ENCODE data around the gene TINAGL1. TPM values are rescaled to one million over a fixed set of nuclear protein-coding genes. Genes with fewer than 3 reads are reported as not detected.

TINAGL1 gene
- total RNA-seq, 1 experiment from 2014 or later = 2.5 TPM

- Histone ChIP-seq H2BK12ac (ENCODE audit: insufficient read length, low read depth, low read length) (no peak overlapping the region), H4K91ac (ENCODE audit: insufficient read length, low read depth, low read length) (no peak overlapping the region), H2BK20ac (ENCODE audit: low read depth, low read length, poor library complexity, severe bottlenecking) (no peak overlapping the region), H2AK5ac (ENCODE audit: insufficient read length, low read length) (no peak overlapping the region), H2BK15ac (ENCODE audit: low read depth, low read length) (no peak overlapping the region), H3K27ac (ENCODE audit: insufficient read length, low read depth, low read length) (no peak overlapping the region), H3K9ac (ENCODE audit: extremely low read depth, insufficient read length, low read length) (no peak overlapping the region), H3K79me2 (ENCODE audit: insufficient read depth, low read length) (no peaks in the 10 kb centered on the region), H3T11ph (ENCODE audit: low read length) (no peak overlapping the region), H3K79me1 (ENCODE audit: insufficient read depth, low read depth, low read length, poor library complexity, severe bottlenecking) (no peaks in the 10 kb centered on the region), H3K4ac (ENCODE audit: low read depth, low read length) (no peak overlapping the region), H4K8ac (replicated peaks; ENCODE audit: insufficient read length, low read depth, low read length) (no peak overlapping the region), H2AFZ (ENCODE audit: low read length) (no peak overlapping the region), H3K4me1 (ENCODE audit: insufficient read depth, low read length) (no peaks in the 10 kb centered on the region), H3K23me2 (ENCODE audit: insufficient read length, low read depth, low read length, poor library complexity, severe bottlenecking) (peaks cover 5% of the 10 kb centered on the region), H3K27me3 (ENCODE audit: insufficient read depth, low read length) (peaks cover 11% of the 10 kb centered on the region; the same call in 1 of the 2 replicates), H3K56ac (ENCODE audit: insufficient read length, low read depth, low read length) (no peak overlapping the region), H4K20me1 (ENCODE audit: control insufficient read depth, insufficient read depth, insufficient read length) (peaks cover 2% of the 10 kb centered on the region), H3K4me2 (ENCODE audit: insufficient read depth, insufficient read length, low read length) (no peak overlapping the region), H2BK120ac (ENCODE audit: low read depth, low read length, poor library complexity, severe bottlenecking) (no peak overlapping the region), H3K14ac (ENCODE audit: insufficient read depth, low read length) (no peak overlapping the region), H4K5ac (ENCODE audit: insufficient read length, low read depth, low read length) (no peak overlapping the region), H2BK5ac (ENCODE audit: insufficient read length, low read length) (no peak overlapping the region), H3K18ac (ENCODE audit: insufficient read length, low read depth, low read length) (no peak overlapping the region), H3K23ac (ENCODE audit: insufficient read length, low read depth, low read length) (no peak overlapping the region), H3K9me3 (ENCODE audit: control insufficient read depth, low read depth, low read length) (no peaks in the 10 kb centered on the region)
- Mint-ChIP-seq H3K4me1 (peaks cover 15 to 17% of the 10 kb centered on the region in 2 experiments), H3K27me3 (ENCODE audit: low read depth) (peaks cover 48% of the 10 kb centered on the region), H3K36me3 (ENCODE audit: insufficient read depth in 1 of 3, low read depth in 3 of 3) (no peaks in the 10 kb centered on the region; a peak in 1 of 7 replicates), H3K9me3 (no peaks in the 10 kb centered on the region), H3K27ac (no peak overlapping the region), H3K4me3 (no peak overlapping the region)
- WGBS (ENCODE audit: extremely low coverage, insufficient read length, low lambda C conversion rate) = no CpG with 5 or more reads among the region's 6 CpGs
- no peak for TF ChIP-seq CTCF (conservative IDR thresholded peaks at IDR 0.05)
- DNase-seq = no peak
Observed at GRCh38 chr1:31615414-31615813, 39.1 kb downstream of the TINAGL1 start.

All from H9 (cell line).